HG03558 (cell line): Measurements from ENCODE around the gene XXYLT1.

Source experiments
- ATAC-seq: cut with Tn5 transposase; IDR thresholded peaks from one replicate; pipeline ENCODE4 v1.9.1; 2021; ENCODE audit warnings: moderate number of reproducible peaks; ENCODE audit not compliant: unreplicated experiment; ENCODE audit errors: extremely low read depth

Gene XXYLT1

GRCh38 chr3:195105841-195106417, 165.0 kb downstream of the XXYLT1 start:
- ATAC-seq = no peak

- ATAC-seq = no peak
Measured at GRCh38 chr3:195105389-195105788, 165.6 kb downstream of the XXYLT1 start.

- ATAC-seq = no peak
Measured at GRCh38 chr3:195104340-195104739, 166.6 kb downstream of the XXYLT1 start.

- ATAC-seq = no peak
Measured at GRCh38 chr3:195103623-195104022, 167.3 kb downstream of the XXYLT1 start.

GRCh38 chr3:195102609-195103467, 168.1 kb downstream of the XXYLT1 start:
- ATAC-seq = no peak

- ATAC-seq = no peak
Measured at GRCh38 chr3:195101927-195102608, 168.9 kb downstream of the XXYLT1 start.

- no peak for ATAC-seq
Measured at GRCh38 chr3:195101001-195101583, 169.9 kb downstream of the XXYLT1 start.

- no peak for ATAC-seq
Measured at GRCh38 chr3:195099951-195100785, 170.8 kb downstream of the XXYLT1 start.

GRCh38 chr3:195098741-195099525, 172.0 kb downstream of the XXYLT1 start:
- ATAC-seq = no peak

GRCh38 chr3:195097331-195098255, 173.4 kb downstream of the XXYLT1 start:
- no peak for ATAC-seq

GRCh38 chr3:195096484-195097330, 174.3 kb downstream of the XXYLT1 start:
- ATAC-seq = no peak

GRCh38 chr3:195096053-195096452, 174.9 kb downstream of the XXYLT1 start:
- no peak for ATAC-seq

- no peak for ATAC-seq
Measured at GRCh38 chr3:195095704-195096036, 175.3 kb downstream of the XXYLT1 start.

GRCh38 chr3:195095035-195095703, 175.8 kb downstream of the XXYLT1 start:
- ATAC-seq = peak; percentile 67

- ATAC-seq = no peak
Measured at GRCh38 chr3:195094191-195094921, 176.6 kb downstream of the XXYLT1 start.

GRCh38 chr3:195093731-195094130, 177.2 kb downstream of the XXYLT1 start:
- ATAC-seq = no peak
